IMR-90 (cell line): ENCODE data around the gene ATP2B2. TPM values are rescaled to one million over a fixed set of nuclear protein-coding genes. Genes with fewer than 3 reads are reported as not detected.

Experiments
- ATAC-seq: fragments of 200-7000 bp; cut with Tn5 transposase; 2 replicates; pipeline ENCODE4 v1.9.1; 2020; ENCODE audit warnings: low read depth, mild to moderate bottlenecking, moderate library complexity
- BruUV-seq: library from RNA; stranded (reverse); fragments of 400-500 nt; replicated peaks from 2 replicates; lab custom pipeline; 2021; lab: Mats Ljungman, UMichigan
- CTCF ChIA-PET: fragments of 300-600 bp; formaldehyde crosslinking; extraction: SDS; loops from one replicate; lab custom pipeline; 2021; ENCODE audit warnings: antibody characterized with exemption; lab: Yijun Ruan, JAX
- POLR2A ChIA-PET: fragments of 300-600 bp; sonication (Branson Sonifier 250); formaldehyde crosslinking; loops from one replicate; lab custom pipeline; 2022; ENCODE audit warnings: antibody characterized with exemption; ENCODE audit not compliant: unreplicated experiment; lab: Charles Lee
- DNase-seq: peaks from one replicate; pipeline ENCODE4 v3.0.0; 2013
- H2AFZ ChIP-seq: replicated peaks from 2 replicates; pipeline ENCODE3; 2013; ENCODE audit warnings: low read length, mild to moderate bottlenecking; ENCODE audit not compliant: poor library complexity
- H2AK5ac ChIP-seq: 2 replicates; pipeline ENCODE4 v1.6.1; 2013; ENCODE audit warnings: low read depth, low read length, inconsistent platforms
- H2AK9ac ChIP-seq: replicated peaks from 2 replicates; pipeline ENCODE3; 2013; ENCODE audit warnings: mild to moderate bottlenecking, low read depth, low read length, moderate library complexity; ENCODE audit not compliant: poor library complexity
- H2BK120ac ChIP-seq: 2 replicates; pipeline ENCODE4 v1.6.1; 2013; ENCODE audit warnings: low read depth, low read length, inconsistent platforms
- H2BK15ac ChIP-seq: 3 replicates; pipeline ENCODE4 v1.6.1; 2013; ENCODE audit warnings: low read depth, low read length, inconsistent platforms
- H2BK20ac ChIP-seq: 2 replicates; pipeline ENCODE4 v1.6.1; 2013; ENCODE audit warnings: low read depth, mild to moderate bottlenecking, inconsistent platforms, low read length, moderate library complexity
- H2BK5ac ChIP-seq: 2 replicates; pipeline ENCODE4 v1.6.1; 2013; ENCODE audit warnings: mild to moderate bottlenecking, low read depth, low read length, inconsistent platforms; ENCODE audit not compliant: poor library complexity, severe bottlenecking
- H3K14ac ChIP-seq: replicated peaks from 2 replicates; pipeline ENCODE4 v1.6.1; 2013; ENCODE audit warnings: low read depth, low read length, inconsistent platforms
- H3K18ac ChIP-seq: 2 replicates; pipeline ENCODE4 v1.6.1; 2013; ENCODE audit warnings: low read depth, low read length, control low read depth
- H3K23ac ChIP-seq: 2 replicates; pipeline ENCODE4 v1.6.1; 2013; ENCODE audit warnings: low read depth, low read length, inconsistent platforms
- H3K27ac ChIP-seq: 2 replicates; pipeline ENCODE4 v1.5.1; 2013; ENCODE audit warnings: mild to moderate bottlenecking, control low read depth, low read length; ENCODE audit not compliant: insufficient read depth
- H3K27me3 ChIP-seq: 2 replicates; pipeline ENCODE4 v1.6.1; 2013; ENCODE audit warnings: low read length; ENCODE audit not compliant: control insufficient read depth, insufficient read depth
- H3K36me3 ChIP-seq: 2 replicates; pipeline ENCODE4 v1.6.1; 2013; ENCODE audit warnings: low read length, mixed read lengths; ENCODE audit not compliant: control insufficient read depth, insufficient read depth
- H3K4ac ChIP-seq: 2 replicates; pipeline ENCODE4 v1.6.1; 2013; ENCODE audit warnings: low read depth, low read length, inconsistent platforms
- H3K4me1 ChIP-seq: 2 replicates; pipeline ENCODE4 v1.6.1; 2013; ENCODE audit warnings: low read length, mixed read lengths; ENCODE audit not compliant: control insufficient read depth, insufficient read depth
- H3K4me2 ChIP-seq: 2 replicates; pipeline ENCODE4 v1.6.1; 2013; ENCODE audit warnings: low read depth, mild to moderate bottlenecking, control low read depth, low read length, moderate library complexity
- H3K4me3 ChIP-seq: 2 replicates; pipeline ENCODE4 v1.5.1; 2013; ENCODE audit warnings: low read depth, mild to moderate bottlenecking, control low read depth, low read length, moderate library complexity; ENCODE audit not compliant: insufficient read depth
- H3K56ac ChIP-seq: 2 replicates; pipeline ENCODE4 v1.6.1; 2013; ENCODE audit warnings: low read length, inconsistent platforms; ENCODE audit not compliant: insufficient read depth; ENCODE audit errors: extremely low read depth
- H3K79me1 ChIP-seq, 2 experiments: 2 replicates each; pipeline ENCODE4 v1.6.1; 2013; ENCODE audit warnings: low read length in 2 of 2, inconsistent platforms in 1 of 2, low read depth in 1 of 2
- H3K9ac ChIP-seq: 2 replicates; pipeline ENCODE4 v1.6.1; 2013; ENCODE audit warnings: low read depth, low read length, control low read depth
- H3K9me1 ChIP-seq: 2 replicates; pipeline ENCODE4 v1.6.1; 2013; ENCODE audit warnings: low read length, inconsistent platforms; ENCODE audit not compliant: insufficient read depth
- H3K9me3 ChIP-seq: 2 replicates; pipeline ENCODE4 v1.6.1; 2013; ENCODE audit warnings: low read length; ENCODE audit not compliant: control insufficient read depth, insufficient read depth
- H4K20me1 ChIP-seq: 2 replicates; pipeline ENCODE4 v1.6.1; 2013; ENCODE audit warnings: low read length, inconsistent platforms; ENCODE audit not compliant: insufficient read depth
- H4K5ac ChIP-seq: 2 replicates; pipeline ENCODE4 v1.6.1; 2013; ENCODE audit warnings: mild to moderate bottlenecking, low read depth, low read length, control low read depth
- H4K8ac ChIP-seq, 2 experiments: 2 replicates each; pipeline ENCODE4 v1.6.1; 2013; ENCODE audit warnings: low read depth in 2 of 2, low read length in 2 of 2, control low read depth in 1 of 2, inconsistent platforms in 1 of 2
- H4K91ac ChIP-seq: 2 replicates; pipeline ENCODE4 v1.6.1; 2013; ENCODE audit warnings: low read depth, low read length, inconsistent platforms; ENCODE audit not compliant: insufficient read depth
- BHLHE40 ChIP-seq: fragments of 150-350 bp; IDR thresholded peaks from 2 replicates; pipeline ENCODE4 v1.6.1; 2016; ENCODE audit warnings: mild to moderate bottlenecking, low read depth, low read length
- CEBPB ChIP-seq: IDR thresholded peaks from 2 replicates; pipeline ENCODE4 v1.6.1; 2012; ENCODE audit warnings: low read depth, low read length, improper control_type of control experiment
- CHD1 ChIP-seq: IDR thresholded peaks from 2 replicates; pipeline ENCODE4 v1.6.1; 2012; ENCODE audit warnings: low read depth, low read length, improper control_type of control experiment
- FOS ChIP-seq: fragments of 150-350 bp; IDR thresholded peaks from 2 replicates; pipeline ENCODE4 v1.6.1; 2016; ENCODE audit warnings: low read depth, low read length
- MAFK ChIP-seq: IDR thresholded peaks from 2 replicates; pipeline ENCODE4 v1.6.1; 2012; ENCODE audit warnings: low read depth, low read length, improper control_type of control experiment
- MAZ ChIP-seq: IDR thresholded peaks from 2 replicates; pipeline ENCODE4 v1.6.1; 2012; ENCODE audit warnings: low read depth, mild to moderate bottlenecking, low read length, improper control_type of control experiment, moderate library complexity, borderline replicate concordance
- MXI1 ChIP-seq: IDR thresholded peaks from 2 replicates; pipeline ENCODE4 v1.6.1; 2012; ENCODE audit warnings: low read depth, mild to moderate bottlenecking, low read length, moderate library complexity, borderline replicate concordance
- NFE2L2 ChIP-seq: fragments of 150-350 bp; IDR thresholded peaks from 2 replicates; pipeline ENCODE4 v1.6.1; 2016; ENCODE audit warnings: low read depth, mild to moderate bottlenecking, low read length
- POLR2A ChIP-seq: IDR thresholded peaks from 2 replicates; pipeline ENCODE4 v1.6.1; 2012; ENCODE audit warnings: mild to moderate bottlenecking, low read depth, low read length
- RAD21 ChIP-seq: IDR thresholded peaks from 2 replicates; pipeline ENCODE4 v1.6.1; 2012; ENCODE audit warnings: low read length, improper control_type of control experiment
- RCOR1 ChIP-seq: IDR thresholded peaks from 2 replicates; pipeline ENCODE4 v1.6.1; 2012; ENCODE audit warnings: mild to moderate bottlenecking, low read length, improper control_type of control experiment; ENCODE audit not compliant: insufficient replicate concordance
- RFX5 ChIP-seq: IDR thresholded peaks from 2 replicates; pipeline ENCODE4 v1.8.0; 2012; ENCODE audit warnings: low read depth, mild to moderate bottlenecking, low read length, moderate library complexity
- SMC3 ChIP-seq: fragments of 150-350 bp; IDR thresholded peaks from 2 replicates; pipeline ENCODE4 v1.6.1; 2016; ENCODE audit warnings: low read depth, mild to moderate bottlenecking, antibody characterized with exemption, low read length, moderate library complexity
- WGBS, 2 experiments: methylation state at CpG; one replicate each; pipeline versions ENCODE4 v1.1.5 to v1.1.7; 2013; ENCODE audit warnings: missing lambda C conversion rate in 2 of 2; ENCODE audit not compliant: insufficient read length in 1 of 2; ENCODE audit errors: extremely low coverage in 2 of 2; 5-methylcytosine and 5-hydroxymethylcytosine counted together
- dilution Hi-C: fragments of 300-500 bp; cut with HindIII; formaldehyde crosslinking; loops from one replicate; pipeline ENCODE4 v1.14.3; 2018; ENCODE audit warnings: low sequenced_read_pairs; ENCODE audit not compliant: unreplicated experiment
- in situ Hi-C: fragments of 300-500 bp; cut with MboI; formaldehyde crosslinking; loops from 3 replicates; pipeline ENCODE4 v1.14.3; 2019; ENCODE audit warnings: low sequenced_read_pairs, inconsistent platforms, mixed read lengths
- intact Hi-C: fragments of 100-400 bp; cut with micrococcal nuclease; formaldehyde crosslinking; loops from 2 replicates; pipeline ENCODE4 v1.10.0; 2022
- polyA plus RNA-seq, 3 experiments: library from polyadenylated mRNA; depleted of rRNA; stranded (reverse); fragments of >200 nt; gene quantifications; 2 replicates each; pipeline ENCODE4 v1.2.3, GENCODE V29; 2012; ENCODE audit warnings: low replicate concordance in 1 of 3
- total RNA-seq: library from RNA; depleted of rRNA; stranded (reverse); fragments of >200 nt; gene quantifications from 2 replicates; pipeline ENCODE4 v1.2.3, GENCODE V29; 2012
- TF ChIP-seq, protein P1 (sequence below): conservative IDR thresholded peaks from 2 replicates; pipeline ENCODE4 v1.5.1; 2012; ENCODE audit warnings: mild to moderate bottlenecking, low read depth, low read length, improper control_type of control experiment
- TF ChIP-seq, protein P2 (sequence below): fragments of 150-350 bp; IDR thresholded peaks from 2 replicates; pipeline ENCODE4 v1.6.1; 2017; ENCODE audit warnings: mild to moderate bottlenecking, antibody characterized with exemption, low read length, low read depth
- TF ChIP-seq, protein P3 (sequence below): fragments of 150-350 bp; IDR thresholded peaks from 2 replicates; pipeline ENCODE4 v1.6.1; 2016; ENCODE audit warnings: low read depth, mild to moderate bottlenecking, low read length, moderate library complexity, borderline replicate concordance

The ATP2B2 gene
- total and polyA plus RNA-seq, 2 of the 4 experiments (the other 2 are of a cell fraction), result under 0.01 to 0.02 TPM

DNA sequence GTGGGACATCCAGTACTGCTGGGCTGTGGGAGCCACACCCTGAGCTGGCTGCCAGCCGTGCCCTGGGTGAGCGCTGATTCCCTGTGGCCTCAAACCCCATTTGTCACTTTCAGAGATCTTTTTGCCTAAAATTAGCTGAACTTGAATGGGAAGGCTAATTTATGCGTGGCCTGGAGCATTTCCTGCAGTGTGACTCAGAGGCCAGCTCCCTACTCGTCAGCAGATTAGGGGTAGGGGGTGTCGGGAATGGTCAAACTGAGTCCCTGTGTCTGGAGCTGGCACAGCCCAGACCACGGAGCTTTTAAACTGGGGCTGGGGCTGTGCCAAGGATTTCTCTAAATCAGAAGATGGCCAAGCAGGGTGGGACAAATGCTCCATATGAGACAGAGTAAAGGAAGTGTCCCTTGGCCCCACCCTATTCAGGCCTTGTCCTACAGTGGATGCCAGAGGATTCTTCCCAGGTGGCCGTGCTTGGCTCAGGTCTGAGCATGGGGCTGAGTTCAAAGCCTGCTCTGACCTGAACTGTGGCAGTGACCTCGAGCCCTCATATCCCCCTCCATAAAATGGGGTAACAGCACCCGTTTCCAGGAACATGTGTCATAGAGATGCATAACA is 59.7 kb downstream of the ATP2B2 start:
- Histone ChIP-seq H2AFZ (peak overlapping the region; percentile 26), H3K9ac (no peak overlapping the region), H3K23ac (no peak overlapping the region), H3K4me2 (no peak overlapping the region), H3K4me1 (peaks cover 4% of the 10 kb centered on the region), H2BK20ac (no peak overlapping the region), H3K9me1 (peaks cover 5% of the 10 kb centered on the region; the same call in 1 of the 2 replicates), H2AK5ac (no peak overlapping the region), H4K5ac (no peak overlapping the region), H3K27ac (no peak overlapping the region), H4K91ac (no peak overlapping the region), H2BK120ac (no peak overlapping the region), H3K4ac (no peak overlapping the region), H2BK5ac (no peak overlapping the region), H4K20me1 (no peaks in the 10 kb centered on the region), H4K8ac (no peak overlapping the region; a peak in 1 of 4 replicates), H3K18ac (no peak overlapping the region), H2AK9ac (no peak overlapping the region), H3K56ac (no peak overlapping the region), H3K4me3 (no peak overlapping the region), H3K79me1 (no peaks in the 10 kb centered on the region), H3K27me3 (peaks cover 22% of the 10 kb centered on the region; the same call in 1 of the 2 replicates), H3K9me3 (no peaks in the 10 kb centered on the region), H2BK15ac (no peak overlapping the region), H3K14ac (no peak overlapping the region), H3K36me3 (no peaks in the 10 kb centered on the region)
- TF ChIP-seq MAFK (no peak), SMC3 (no peak), NFE2L2 (no peak), MXI1 (no peak), CEBPB (no peak), POLR2A (no peak), RFX5 (no peak), RAD21 (no peak), FOS (no peak), BHLHE40 (no peak), MAZ (no peak), CHD1 (no peak), RCOR1 (no peak)
- TF ChIP-seq, protein P1, sequence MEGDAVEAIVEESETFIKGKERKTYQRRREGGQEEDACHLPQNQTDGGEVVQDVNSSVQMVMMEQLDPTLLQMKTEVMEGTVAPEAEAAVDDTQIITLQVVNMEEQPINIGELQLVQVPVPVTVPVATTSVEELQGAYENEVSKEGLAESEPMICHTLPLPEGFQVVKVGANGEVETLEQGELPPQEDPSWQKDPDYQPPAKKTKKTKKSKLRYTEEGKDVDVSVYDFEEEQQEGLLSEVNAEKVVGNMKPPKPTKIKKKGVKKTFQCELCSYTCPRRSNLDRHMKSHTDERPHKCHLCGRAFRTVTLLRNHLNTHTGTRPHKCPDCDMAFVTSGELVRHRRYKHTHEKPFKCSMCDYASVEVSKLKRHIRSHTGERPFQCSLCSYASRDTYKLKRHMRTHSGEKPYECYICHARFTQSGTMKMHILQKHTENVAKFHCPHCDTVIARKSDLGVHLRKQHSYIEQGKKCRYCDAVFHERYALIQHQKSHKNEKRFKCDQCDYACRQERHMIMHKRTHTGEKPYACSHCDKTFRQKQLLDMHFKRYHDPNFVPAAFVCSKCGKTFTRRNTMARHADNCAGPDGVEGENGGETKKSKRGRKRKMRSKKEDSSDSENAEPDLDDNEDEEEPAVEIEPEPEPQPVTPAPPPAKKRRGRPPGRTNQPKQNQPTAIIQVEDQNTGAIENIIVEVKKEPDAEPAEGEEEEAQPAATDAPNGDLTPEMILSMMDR, result no peak
- TF ChIP-seq, protein P2, sequence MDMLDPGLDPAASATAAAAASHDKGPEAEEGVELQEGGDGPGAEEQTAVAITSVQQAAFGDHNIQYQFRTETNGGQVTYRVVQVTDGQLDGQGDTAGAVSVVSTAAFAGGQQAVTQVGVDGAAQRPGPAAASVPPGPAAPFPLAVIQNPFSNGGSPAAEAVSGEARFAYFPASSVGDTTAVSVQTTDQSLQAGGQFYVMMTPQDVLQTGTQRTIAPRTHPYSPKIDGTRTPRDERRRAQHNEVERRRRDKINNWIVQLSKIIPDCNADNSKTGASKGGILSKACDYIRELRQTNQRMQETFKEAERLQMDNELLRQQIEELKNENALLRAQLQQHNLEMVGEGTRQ, result no peak
- TF ChIP-seq, protein P3, sequence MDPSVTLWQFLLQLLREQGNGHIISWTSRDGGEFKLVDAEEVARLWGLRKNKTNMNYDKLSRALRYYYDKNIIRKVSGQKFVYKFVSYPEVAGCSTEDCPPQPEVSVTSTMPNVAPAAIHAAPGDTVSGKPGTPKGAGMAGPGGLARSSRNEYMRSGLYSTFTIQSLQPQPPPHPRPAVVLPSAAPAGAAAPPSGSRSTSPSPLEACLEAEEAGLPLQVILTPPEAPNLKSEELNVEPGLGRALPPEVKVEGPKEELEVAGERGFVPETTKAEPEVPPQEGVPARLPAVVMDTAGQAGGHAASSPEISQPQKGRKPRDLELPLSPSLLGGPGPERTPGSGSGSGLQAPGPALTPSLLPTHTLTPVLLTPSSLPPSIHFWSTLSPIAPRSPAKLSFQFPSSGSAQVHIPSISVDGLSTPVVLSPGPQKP, result no peak
- BruUV-seq, result no TSS peak
- DNase-seq (peak; percentile 29), ATAC-seq (no peak)
- dilution Hi-C loops (no loop called here), intact Hi-C loops (no loop called here), in situ Hi-C loops (no loop called here)
- 17% methylated on average over 2 of the region's 9 CpGs; no CpG with 5 or more reads in 1 of the 2 experiments for WGBS, 2 experiments
- ChIA-PET POLR2A (no interaction called here), CTCF (no interaction called here)
